ENCODE measurements around the gene SLC6A2. TPM values are rescaled to one million over a fixed set of nuclear protein-coding genes. Genes with fewer than 3 reads are reported as not detected.

The SLC6A2 gene
- total and polyA plus RNA-seq, 2 experiments from 2014 or later = 0.35 to 0.39 TPM

DNA sequence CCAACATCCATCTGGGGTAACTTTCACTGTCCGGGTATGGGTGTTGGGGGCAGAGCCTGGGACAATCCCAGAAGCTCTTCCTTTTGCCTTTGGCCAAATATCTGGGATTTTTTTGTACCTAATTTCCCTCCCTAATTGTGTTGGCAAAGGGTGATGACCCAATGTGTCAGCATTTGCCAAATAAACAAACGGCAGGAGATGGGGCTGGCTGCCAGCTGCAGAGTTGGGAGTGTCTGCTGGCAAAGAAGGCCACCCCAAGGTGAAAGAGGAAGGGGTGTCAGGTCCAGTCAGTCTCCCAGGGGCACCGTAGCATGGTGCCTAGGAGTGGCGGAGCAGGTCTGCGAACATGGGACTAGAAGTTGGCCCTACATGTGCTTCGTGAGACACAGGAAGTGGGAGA is 73.0 kb downstream of the SLC6A2 start (continued):
- TF ChIP-seq, protein P1, sequence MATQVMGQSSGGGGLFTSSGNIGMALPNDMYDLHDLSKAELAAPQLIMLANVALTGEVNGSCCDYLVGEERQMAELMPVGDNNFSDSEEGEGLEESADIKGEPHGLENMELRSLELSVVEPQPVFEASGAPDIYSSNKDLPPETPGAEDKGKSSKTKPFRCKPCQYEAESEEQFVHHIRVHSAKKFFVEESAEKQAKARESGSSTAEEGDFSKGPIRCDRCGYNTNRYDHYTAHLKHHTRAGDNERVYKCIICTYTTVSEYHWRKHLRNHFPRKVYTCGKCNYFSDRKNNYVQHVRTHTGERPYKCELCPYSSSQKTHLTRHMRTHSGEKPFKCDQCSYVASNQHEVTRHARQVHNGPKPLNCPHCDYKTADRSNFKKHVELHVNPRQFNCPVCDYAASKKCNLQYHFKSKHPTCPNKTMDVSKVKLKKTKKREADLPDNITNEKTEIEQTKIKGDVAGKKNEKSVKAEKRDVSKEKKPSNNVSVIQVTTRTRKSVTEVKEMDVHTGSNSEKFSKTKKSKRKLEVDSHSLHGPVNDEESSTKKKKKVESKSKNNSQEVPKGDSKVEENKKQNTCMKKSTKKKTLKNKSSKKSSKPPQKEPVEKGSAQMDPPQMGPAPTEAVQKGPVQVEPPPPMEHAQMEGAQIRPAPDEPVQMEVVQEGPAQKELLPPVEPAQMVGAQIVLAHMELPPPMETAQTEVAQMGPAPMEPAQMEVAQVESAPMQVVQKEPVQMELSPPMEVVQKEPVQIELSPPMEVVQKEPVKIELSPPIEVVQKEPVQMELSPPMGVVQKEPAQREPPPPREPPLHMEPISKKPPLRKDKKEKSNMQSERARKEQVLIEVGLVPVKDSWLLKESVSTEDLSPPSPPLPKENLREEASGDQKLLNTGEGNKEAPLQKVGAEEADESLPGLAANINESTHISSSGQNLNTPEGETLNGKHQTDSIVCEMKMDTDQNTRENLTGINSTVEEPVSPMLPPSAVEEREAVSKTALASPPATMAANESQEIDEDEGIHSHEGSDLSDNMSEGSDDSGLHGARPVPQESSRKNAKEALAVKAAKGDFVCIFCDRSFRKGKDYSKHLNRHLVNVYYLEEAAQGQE (IDR thresholded peaks at IDR 0.05; ENCODE audit: unreplicated experiment) = no peak

DNA sequence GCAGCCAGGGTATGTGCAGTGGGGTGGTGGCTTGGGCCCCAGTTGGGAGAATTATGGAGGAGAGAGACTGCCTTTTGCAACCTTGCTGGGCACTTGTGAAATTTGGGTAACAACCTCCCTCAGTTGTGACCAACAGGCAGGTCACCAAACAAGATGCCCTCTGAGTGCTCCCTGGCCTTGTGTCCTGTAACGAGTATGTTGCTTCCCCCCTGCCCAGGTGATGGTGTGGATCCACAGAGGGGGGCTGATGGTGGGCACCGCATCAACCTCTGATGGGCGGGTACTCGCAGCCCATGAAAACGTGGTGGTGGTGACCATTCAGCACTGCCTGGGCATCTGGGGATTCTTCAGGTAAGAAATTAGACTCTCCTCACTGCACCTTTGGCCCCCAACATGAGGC is 74.3 kb downstream of the SLC6A2 start:
- H3K27me3 Mint-ChIP-seq (ENCODE audit: insufficient read depth, low read depth, poor library complexity) = peaks cover 5% of the 10 kb centered on the region
- TF ChIP-seq, protein P1 (IDR thresholded peaks at IDR 0.05; ENCODE audit: unreplicated experiment) = no peak
- TF ChIP-seq STAT1 (IDR thresholded peaks at IDR 0.05; ENCODE audit: unreplicated experiment) (no peak), POLR2AphosphoS5 (IDR thresholded peaks at IDR 0.05; ENCODE audit: low read depth) (no peak), EZH2phosphoT487 (IDR thresholded peaks at IDR 0.05; ENCODE audit: unreplicated experiment) (no peak), ZNF114 (CRISPR knock-in tag; IDR thresholded peaks at IDR 0.05) (no peak), NANOG (IDR thresholded peaks at IDR 0.05; ENCODE audit: borderline replicate concordance) (no peak)
- TF ChIP-seq, protein P2, sequence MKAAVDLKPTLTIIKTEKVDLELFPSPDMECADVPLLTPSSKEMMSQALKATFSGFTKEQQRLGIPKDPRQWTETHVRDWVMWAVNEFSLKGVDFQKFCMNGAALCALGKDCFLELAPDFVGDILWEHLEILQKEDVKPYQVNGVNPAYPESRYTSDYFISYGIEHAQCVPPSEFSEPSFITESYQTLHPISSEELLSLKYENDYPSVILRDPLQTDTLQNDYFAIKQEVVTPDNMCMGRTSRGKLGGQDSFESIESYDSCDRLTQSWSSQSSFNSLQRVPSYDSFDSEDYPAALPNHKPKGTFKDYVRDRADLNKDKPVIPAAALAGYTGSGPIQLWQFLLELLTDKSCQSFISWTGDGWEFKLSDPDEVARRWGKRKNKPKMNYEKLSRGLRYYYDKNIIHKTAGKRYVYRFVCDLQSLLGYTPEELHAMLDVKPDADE (IDR thresholded peaks at IDR 0.05) = no peak
- TF ChIP-seq, protein P3, sequence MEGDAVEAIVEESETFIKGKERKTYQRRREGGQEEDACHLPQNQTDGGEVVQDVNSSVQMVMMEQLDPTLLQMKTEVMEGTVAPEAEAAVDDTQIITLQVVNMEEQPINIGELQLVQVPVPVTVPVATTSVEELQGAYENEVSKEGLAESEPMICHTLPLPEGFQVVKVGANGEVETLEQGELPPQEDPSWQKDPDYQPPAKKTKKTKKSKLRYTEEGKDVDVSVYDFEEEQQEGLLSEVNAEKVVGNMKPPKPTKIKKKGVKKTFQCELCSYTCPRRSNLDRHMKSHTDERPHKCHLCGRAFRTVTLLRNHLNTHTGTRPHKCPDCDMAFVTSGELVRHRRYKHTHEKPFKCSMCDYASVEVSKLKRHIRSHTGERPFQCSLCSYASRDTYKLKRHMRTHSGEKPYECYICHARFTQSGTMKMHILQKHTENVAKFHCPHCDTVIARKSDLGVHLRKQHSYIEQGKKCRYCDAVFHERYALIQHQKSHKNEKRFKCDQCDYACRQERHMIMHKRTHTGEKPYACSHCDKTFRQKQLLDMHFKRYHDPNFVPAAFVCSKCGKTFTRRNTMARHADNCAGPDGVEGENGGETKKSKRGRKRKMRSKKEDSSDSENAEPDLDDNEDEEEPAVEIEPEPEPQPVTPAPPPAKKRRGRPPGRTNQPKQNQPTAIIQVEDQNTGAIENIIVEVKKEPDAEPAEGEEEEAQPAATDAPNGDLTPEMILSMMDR (conservative IDR thresholded peaks at IDR 0.05; ENCODE audit: low read depth in 2 of 2) = no peak
- TF ChIP-seq, protein P4, sequence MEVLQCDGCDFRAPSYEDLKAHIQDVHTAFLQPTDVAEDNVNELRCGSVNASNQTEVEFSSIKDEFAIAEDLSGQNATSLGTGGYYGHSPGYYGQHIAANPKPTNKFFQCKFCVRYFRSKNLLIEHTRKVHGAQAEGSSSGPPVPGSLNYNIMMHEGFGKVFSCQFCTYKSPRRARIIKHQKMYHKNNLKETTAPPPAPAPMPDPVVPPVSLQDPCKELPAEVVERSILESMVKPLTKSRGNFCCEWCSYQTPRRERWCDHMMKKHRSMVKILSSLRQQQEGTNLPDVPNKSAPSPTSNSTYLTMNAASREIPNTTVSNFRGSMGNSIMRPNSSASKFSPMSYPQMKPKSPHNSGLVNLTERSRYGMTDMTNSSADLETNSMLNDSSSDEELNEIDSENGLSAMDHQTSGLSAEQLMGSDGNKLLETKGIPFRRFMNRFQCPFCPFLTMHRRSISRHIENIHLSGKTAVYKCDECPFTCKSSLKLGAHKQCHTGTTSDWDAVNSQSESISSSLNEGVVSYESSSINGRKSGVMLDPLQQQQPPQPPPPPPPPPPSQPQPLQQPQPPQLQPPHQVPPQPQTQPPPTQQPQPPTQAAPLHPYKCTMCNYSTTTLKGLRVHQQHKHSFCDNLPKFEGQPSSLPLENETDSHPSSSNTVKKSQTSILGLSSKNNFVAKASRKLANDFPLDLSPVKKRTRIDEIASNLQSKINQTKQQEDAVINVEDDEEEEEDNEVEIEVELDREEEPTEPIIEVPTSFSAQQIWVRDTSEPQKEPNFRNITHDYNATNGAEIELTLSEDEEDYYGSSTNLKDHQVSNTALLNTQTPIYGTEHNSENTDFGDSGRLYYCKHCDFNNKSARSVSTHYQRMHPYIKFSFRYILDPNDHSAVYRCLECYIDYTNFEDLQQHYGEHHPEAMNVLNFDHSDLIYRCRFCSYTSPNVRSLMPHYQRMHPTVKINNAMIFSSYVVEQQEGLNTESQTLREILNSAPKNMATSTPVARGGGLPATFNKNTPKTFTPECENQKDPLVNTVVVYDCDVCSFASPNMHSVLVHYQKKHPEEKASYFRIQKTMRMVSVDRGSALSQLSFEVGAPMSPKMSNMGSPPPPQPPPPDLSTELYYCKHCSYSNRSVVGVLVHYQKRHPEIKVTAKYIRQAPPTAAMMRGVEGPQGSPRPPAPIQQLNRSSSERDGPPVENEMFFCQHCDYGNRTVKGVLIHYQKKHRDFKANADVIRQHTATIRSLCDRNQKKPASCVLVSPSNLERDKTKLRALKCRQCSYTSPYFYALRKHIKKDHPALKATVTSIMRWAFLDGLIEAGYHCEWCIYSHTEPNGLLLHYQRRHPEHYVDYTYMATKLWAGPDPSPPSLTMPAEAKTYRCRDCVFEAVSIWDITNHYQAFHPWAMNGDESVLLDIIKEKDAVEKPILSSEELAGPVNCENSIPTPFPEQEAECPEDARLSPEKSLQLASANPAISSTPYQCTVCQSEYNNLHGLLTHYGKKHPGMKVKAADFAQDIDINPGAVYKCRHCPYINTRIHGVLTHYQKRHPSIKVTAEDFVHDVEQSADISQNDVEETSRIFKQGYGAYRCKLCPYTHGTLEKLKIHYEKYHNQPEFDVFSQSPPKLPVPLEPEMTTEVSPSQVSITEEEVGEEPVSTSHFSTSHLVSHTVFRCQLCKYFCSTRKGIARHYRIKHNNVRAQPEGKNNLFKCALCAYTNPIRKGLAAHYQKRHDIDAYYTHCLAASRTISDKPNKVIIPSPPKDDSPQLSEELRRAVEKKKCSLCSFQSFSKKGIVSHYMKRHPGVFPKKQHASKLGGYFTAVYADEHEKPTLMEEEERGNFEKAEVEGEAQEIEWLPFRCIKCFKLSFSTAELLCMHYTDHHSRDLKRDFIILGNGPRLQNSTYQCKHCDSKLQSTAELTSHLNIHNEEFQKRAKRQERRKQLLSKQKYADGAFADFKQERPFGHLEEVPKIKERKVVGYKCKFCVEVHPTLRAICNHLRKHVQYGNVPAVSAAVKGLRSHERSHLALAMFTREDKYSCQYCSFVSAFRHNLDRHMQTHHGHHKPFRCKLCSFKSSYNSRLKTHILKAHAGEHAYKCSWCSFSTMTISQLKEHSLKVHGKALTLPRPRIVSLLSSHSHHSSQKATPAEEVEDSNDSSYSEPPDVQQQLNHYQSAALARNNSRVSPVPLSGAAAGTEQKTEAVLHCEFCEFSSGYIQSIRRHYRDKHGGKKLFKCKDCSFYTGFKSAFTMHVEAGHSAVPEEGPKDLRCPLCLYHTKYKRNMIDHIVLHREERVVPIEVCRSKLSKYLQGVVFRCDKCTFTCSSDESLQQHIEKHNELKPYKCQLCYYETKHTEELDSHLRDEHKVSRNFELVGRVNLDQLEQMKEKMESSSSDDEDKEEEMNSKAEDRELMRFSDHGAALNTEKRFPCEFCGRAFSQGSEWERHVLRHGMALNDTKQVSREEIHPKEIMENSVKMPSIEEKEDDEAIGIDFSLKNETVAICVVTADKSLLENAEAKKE (CRISPR knock-in tag; IDR thresholded peaks at IDR 0.05) = no peak

More for the DNA sequence above, 74.3 kb downstream of the SLC6A2 start:
- H3F3A ChIP-seq (replicated peaks; ENCODE audit: low read depth) = no peaks in the 10 kb centered on the region
- DNase-seq (ENCODE audit: low spot score) (no peak), ATAC-seq (no peak)
- no peaks in the 10 kb centered on the region for H3K36me3 ChIP-seq (ENCODE audit: insufficient read depth)
- no peaks in the 10 kb centered on the region for H3K27me3 ChIP-seq (ENCODE audit: insufficient read depth)
- H2AFZ ChIP-seq = no peak overlapping the region
- H3K36me3 Mint-ChIP-seq (ENCODE audit: low read depth) = no peaks in the 10 kb centered on the region
- H3K9me2 ChIP-seq (ENCODE audit: insufficient read depth) = peaks cover 6% of the 10 kb centered on the region; the same call in 1 of the 2 replicates
- H3K27ac Mint-ChIP-seq = no peak overlapping the region
- H3K27ac ChIP-seq (ENCODE audit: low read depth) = no peak overlapping the region
- no peak overlapping the region for H3K4me3 Mint-ChIP-seq
- H3K9me3 Mint-ChIP-seq = peaks cover 3% of the 10 kb centered on the region
- H4K20me1 ChIP-seq (replicated peaks; ENCODE audit: insufficient read depth) = no peaks in the 10 kb centered on the region
- H3K4me1 ChIP-seq (ENCODE audit: insufficient read depth) = no peaks in the 10 kb centered on the region
- H3K4me3 ChIP-seq = no peak overlapping the region
- no peaks in the 10 kb centered on the region for H3K4me1 Mint-ChIP-seq
- no peaks in the 10 kb centered on the region for H3K79me2 ChIP-seq (replicated peaks; ENCODE audit: insufficient read depth)
- no peak overlapping the region for H3K4me2 ChIP-seq
